ENCODE measurements around the gene NMD3.

Gene NMD3

DNA sequence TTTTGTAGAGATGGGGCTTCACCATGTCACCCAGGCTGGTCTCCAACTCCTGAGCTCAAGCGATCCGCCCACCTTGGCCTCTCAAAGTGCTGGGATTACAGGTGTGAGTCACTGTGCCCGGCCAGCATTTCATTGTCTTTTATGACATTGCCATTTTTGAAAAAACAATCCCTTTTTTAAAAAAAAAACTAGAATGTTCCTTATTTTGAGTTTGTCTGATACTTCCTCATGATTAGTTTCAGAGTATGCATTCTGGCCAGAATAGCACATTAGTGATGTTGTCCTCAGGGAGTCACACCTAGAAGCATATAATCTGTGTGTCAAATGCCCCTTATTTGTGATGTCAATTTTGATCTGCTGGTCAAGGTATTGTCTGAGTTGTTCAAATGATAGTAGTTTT, 21.2 kb upstream of the NMD3 start:
- TF ChIP-seq, protein P1, sequence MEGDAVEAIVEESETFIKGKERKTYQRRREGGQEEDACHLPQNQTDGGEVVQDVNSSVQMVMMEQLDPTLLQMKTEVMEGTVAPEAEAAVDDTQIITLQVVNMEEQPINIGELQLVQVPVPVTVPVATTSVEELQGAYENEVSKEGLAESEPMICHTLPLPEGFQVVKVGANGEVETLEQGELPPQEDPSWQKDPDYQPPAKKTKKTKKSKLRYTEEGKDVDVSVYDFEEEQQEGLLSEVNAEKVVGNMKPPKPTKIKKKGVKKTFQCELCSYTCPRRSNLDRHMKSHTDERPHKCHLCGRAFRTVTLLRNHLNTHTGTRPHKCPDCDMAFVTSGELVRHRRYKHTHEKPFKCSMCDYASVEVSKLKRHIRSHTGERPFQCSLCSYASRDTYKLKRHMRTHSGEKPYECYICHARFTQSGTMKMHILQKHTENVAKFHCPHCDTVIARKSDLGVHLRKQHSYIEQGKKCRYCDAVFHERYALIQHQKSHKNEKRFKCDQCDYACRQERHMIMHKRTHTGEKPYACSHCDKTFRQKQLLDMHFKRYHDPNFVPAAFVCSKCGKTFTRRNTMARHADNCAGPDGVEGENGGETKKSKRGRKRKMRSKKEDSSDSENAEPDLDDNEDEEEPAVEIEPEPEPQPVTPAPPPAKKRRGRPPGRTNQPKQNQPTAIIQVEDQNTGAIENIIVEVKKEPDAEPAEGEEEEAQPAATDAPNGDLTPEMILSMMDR (IDR thresholded peaks at IDR 0.05; ENCODE audit: low read depth, low read length) = no peak
- DNase-seq (ENCODE audit: extremely low read depth, low read depth) = no peak

DNA sequence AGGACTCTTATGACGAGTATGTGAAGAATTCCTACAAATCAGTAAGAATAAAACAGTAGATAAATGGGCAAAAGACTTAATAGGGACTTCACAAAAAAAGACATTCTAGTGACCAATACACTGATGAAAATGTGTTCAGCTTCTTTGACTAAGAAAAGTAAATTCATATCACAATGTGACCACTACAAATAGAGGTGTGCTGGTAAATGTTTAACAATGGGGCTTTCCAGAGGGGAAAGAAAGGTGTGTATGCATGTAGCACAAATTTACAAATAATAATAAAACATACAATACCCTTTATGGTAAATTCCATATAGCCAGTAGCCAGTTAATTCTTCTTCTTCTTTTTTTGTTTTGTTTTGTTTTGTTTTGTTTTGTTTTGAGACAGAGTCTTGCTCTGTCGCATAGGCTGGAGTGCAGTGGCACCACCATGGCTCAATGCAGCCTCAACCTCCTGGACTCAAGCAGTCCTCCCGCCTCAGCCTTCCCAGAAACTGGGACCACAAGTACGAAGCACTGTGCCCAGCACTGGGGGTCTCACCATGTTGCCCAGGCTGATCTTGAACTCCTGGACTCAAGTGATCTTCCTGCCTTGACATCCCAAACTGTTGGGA, 17.5 kb upstream of the NMD3 start:
- no peak for DNase-seq (ENCODE audit: extremely low read depth, low read depth)
- TF ChIP-seq, protein P1 (IDR thresholded peaks at IDR 0.05; ENCODE audit: low read depth, low read length) = no peak

DNA sequence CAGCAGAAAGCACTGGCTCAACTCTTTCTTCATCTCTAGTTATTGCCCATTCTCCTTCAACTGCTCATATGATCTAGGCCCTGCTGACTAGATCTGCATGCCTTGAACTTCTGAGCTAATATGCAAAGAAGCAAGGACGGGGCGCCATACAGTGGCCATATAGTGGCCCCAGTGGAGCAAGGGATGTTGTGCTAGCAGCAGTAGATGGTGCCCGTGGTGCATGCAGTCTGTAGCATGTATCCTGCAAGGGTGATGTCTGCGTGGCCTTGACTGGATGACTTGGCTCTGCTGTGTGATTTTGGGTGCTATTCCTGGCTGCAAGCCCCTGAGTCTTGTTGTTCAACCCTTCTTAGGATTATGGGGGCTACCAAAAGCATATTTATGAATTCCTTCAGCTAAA, 12.2 kb upstream of the NMD3 start:
- no peak for DNase-seq (ENCODE audit: extremely low read depth, low read depth)

DNA sequence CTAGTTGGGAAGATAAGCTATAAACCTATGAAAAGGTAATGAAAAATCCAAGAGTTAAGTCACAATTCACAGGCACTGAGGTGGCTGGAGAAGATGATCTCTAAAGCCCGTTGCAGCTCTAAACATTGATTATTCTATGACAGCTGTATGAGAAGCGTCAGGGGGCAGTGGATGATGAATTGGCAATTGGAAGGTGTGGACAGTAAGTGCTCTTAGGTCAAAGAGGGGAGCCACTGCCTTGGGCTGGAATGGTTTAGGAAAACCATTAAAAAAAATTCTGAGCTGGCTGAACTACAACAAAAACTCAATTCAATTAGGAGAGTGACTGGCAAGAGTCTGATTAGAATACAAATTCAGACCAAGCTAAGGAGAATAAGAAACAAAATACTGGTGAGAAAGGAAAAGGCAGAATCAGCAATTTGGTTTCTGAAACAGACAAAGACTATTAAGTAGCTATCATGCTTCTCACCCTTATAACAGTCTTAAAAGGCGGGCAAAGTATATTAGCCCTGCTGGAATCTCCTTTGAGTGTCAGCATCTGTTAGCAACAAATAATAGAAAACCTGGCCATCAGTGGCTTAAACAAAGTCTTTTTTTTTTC, 8.8 kb upstream of the NMD3 start:
- DNase-seq (ENCODE audit: extremely low read depth, low read depth) = no peak
- TF ChIP-seq, protein P1 (IDR thresholded peaks at IDR 0.05; ENCODE audit: low read depth, low read length) = no peak

More for the DNA sequence above, 12.2 kb upstream of the NMD3 start:
- TF ChIP-seq, protein P1 (IDR thresholded peaks at IDR 0.05; ENCODE audit: low read depth, low read length) = no peak

DNA sequence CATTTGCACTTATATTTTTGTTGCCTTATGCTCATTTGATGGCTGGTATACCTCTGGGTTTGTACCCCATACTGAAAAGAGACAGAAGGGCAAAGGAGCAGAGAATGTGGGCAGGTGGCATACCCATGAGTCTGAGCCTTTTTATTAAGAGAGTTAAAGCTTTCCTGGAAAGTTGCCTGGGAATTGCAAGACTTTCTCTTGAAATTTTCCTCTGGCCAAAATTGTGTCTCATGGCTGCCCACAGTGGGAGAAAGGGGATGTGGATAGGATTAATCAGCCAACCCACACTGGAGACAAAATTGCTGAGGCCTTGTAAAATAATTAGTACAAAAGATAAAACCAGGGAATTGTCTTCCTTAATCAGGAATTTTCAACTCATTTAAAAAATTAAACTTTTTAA, 8.2 kb upstream of the NMD3 start:
- TF ChIP-seq, protein P1 (IDR thresholded peaks at IDR 0.05; ENCODE audit: low read depth, low read length) = no peak
- no peak for DNase-seq (ENCODE audit: extremely low read depth, low read depth)

DNA sequence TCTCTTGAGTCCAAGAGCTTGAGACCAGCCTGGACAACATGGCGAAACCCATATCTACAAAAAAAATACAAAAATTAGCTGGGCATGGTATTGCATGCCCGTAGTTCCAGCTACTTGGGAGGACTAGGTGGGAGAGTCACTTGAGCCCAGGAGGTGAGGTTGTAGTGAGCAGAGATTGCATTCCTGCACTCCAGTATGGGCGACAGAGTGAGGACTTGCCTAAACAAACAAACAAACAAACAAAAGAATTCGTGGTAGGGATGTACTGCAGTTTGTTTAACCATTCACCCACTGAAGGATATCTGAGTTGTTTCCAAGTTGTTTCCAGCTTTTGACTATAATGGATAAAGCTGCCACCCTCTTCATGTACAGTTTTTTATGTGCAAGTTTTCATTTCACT, 7.5 kb upstream of the NMD3 start:
- DNase-seq (ENCODE audit: extremely low read depth, low read depth) = no peak
- TF ChIP-seq, protein P1 (IDR thresholded peaks at IDR 0.05; ENCODE audit: low read depth, low read length) = no peak

DNA sequence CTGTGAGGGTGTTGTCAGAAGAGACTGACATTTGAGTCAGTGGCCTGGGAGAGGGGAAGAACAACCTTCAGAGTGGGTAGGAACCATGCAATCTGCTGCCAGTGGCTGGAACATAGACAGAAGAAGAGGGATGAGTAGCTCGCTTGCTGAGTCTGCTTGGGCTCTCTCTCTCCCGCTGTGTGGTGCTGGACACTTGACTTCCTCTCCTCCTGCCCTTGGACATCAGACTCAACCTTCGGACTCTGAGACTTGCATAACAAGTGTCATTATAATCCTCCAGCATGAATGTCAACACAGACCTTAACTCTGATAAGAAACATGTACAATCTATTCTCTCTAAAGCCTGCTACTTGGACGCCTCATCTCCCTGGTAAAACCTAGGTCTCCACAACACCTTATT, 5.9 kb upstream of the NMD3 start:
- no peak for DNase-seq (ENCODE audit: extremely low read depth, low read depth)

More for the DNA sequence above, 5.9 kb upstream of the NMD3 start:
- TF ChIP-seq, protein P1 (IDR thresholded peaks at IDR 0.05; ENCODE audit: low read depth, low read length) = no peak
